ENCODE measurements around the gene ZNF22.

DNA sequence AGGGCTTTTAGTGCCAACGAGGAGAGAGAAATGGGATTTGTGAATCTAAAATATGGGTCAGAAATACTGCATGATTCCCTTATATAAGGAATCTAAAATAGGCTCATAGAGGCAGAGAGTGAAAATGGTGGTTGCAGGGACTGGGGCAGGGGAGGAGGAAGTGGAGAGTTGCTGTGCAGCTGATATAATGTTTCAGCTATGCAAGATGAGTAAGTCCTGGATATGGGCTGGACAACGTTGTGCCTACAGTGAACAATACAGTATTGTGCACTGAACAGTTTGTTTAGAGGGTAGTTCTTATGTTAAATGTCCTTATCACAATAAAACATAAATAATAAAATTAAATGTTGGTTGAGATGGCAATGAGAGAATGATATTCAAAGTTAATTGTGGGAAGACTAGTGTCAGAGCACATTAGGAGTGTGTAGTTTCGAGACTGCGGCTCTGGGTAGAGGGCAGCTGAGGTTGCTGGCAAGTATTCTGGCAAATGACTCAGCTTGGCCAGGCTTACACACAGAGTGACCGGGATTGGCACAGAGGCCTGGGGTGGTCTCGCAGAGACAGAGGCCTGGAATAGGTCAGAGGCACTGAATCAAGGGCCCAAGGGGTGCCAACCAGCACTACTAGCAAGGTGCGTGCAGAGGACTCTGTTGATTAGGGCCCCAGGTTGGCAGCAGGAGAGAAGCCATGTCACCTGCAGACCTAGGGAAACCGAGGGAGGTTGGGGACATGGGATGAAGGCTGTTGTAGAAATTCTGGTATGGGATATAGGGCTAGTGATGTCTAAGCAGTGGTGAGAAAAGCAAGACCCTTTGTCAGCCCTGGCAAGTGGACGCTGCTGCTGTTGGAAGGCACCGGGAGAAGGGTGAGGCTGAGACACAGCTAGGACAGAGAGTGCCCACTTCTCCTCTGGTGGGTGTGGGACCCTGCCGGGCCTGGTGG, 19.3 kb upstream of the ZNF22 start:
- TF ChIP-seq POLR2A (IDR thresholded peaks at IDR 0.05): no peak
- TF ChIP-seq, protein P1, sequence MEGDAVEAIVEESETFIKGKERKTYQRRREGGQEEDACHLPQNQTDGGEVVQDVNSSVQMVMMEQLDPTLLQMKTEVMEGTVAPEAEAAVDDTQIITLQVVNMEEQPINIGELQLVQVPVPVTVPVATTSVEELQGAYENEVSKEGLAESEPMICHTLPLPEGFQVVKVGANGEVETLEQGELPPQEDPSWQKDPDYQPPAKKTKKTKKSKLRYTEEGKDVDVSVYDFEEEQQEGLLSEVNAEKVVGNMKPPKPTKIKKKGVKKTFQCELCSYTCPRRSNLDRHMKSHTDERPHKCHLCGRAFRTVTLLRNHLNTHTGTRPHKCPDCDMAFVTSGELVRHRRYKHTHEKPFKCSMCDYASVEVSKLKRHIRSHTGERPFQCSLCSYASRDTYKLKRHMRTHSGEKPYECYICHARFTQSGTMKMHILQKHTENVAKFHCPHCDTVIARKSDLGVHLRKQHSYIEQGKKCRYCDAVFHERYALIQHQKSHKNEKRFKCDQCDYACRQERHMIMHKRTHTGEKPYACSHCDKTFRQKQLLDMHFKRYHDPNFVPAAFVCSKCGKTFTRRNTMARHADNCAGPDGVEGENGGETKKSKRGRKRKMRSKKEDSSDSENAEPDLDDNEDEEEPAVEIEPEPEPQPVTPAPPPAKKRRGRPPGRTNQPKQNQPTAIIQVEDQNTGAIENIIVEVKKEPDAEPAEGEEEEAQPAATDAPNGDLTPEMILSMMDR (IDR thresholded peaks at IDR 0.05): no peak
